NCI-H526 (cell line): ENCODE data around the gene STK16.
"Not testable (repeated sequence)": the region's sequence is repeated elsewhere in the genome, so short reads cannot be mapped to it uniquely, and the experiment has no call there.

ENCODE experiments used
- DNase-seq, 2 experiments: peaks; one replicate each; lab custom pipeline; 2025; lab: John Stamatoyannopoulos, UW

Gene STK16

GRCh38 chr2:219245899-219246230 is 586 bp downstream of the STK16 start:
- DNase-seq: no peak

GRCh38 chr2:219246559-219246958 is 1.3 kb downstream of the STK16 start:
- no peak for DNase-seq

- no peak for DNase-seq
Measured at GRCh38 chr2:219247678-219248642, 2.7 kb downstream of the STK16 start.

GRCh38 chr2:219248845-219249202 is 3.5 kb downstream of the STK16 start:
- no peak for DNase-seq

GRCh38 chr2:219249203-219249980 is 4.1 kb downstream of the STK16 start:
- DNase-seq: peak; percentile 95

- DNase-seq: no peak
Measured at GRCh38 chr2:219250049-219250781, 4.9 kb downstream of the STK16 start.

GRCh38 chr2:219251656-219252055 is 6.4 kb downstream of the STK16 start:
- no peak for DNase-seq

- DNase-seq: no peak
Measured at GRCh38 chr2:219252084-219252483, 6.8 kb downstream of the STK16 start.

GRCh38 chr2:219252570-219252899 is 7.3 kb downstream of the STK16 start:
- no peak for DNase-seq

- DNase-seq: peak; percentile 50 to 70
Measured at GRCh38 chr2:219252900-219253752, 7.8 kb downstream of the STK16 start, which contains the start of gene TUBA4B. TSS of gene TUBA4B (plus strand) at chr2:219253243. CDS start at chr2:219253408, 165 bp downstream.

GRCh38 chr2:219253753-219254589 is 8.7 kb downstream of the STK16 start, which contains the start of gene TUBA4A:
TSS of gene TUBA4A (minus strand) at chr2:219253918. CDS start at chr2:219253858, 60 bp downstream.
- peak; percentile 50 to 90 for DNase-seq

GRCh38 chr2:219254590-219255201 is 9.4 kb downstream of the STK16 start:
- DNase-seq: no peak

- DNase-seq: not testable (repeated sequence)
Measured at GRCh38 chr2:219258942-219259341, 13.7 kb downstream of the STK16 start.

GRCh38 chr2:219261024-219261855 is 16.0 kb downstream of the STK16 start:
- no peak for DNase-seq

- DNase-seq: no peak
Measured at GRCh38 chr2:219266232-219266631, 21.0 kb downstream of the STK16 start.

- DNase-seq: no peak
Measured at GRCh38 chr2:219266886-219267285, 21.6 kb downstream of the STK16 start.

GRCh38 chr2:219268294-219268693 is 23.0 kb downstream of the STK16 start:
- DNase-seq: no peak

- DNase-seq: no peak
Measured at GRCh38 chr2:219269362-219270054, 24.2 kb downstream of the STK16 start.

- DNase-seq: no peak
Measured at GRCh38 chr2:219270055-219270372, 24.7 kb downstream of the STK16 start.
